ENCODE data around the gene LGI4. TPM values are rescaled to one million over a fixed set of nuclear protein-coding genes. Genes with fewer than 3 reads are reported as not detected.

The LGI4 gene
- total RNA-seq, 1 experiment from 2014 or later = 3.2 TPM

GRCh38 chr19:35127871-35128270, 7.0 kb downstream of the LGI4 start:
- WGBS (ENCODE audit: extremely low coverage, insufficient read length, low lambda C conversion rate) = no CpG with 5 or more reads among the region's 7 CpGs
- Mint-ChIP-seq H3K4me1 (peaks cover 15 to 19% of the 10 kb centered on the region in 2 experiments; a peak in 3 of 4 replicates), H3K27ac (no peak overlapping the region), H3K36me3 (ENCODE audit: insufficient read depth in 1 of 3, low read depth in 3 of 3) (no peaks in the 10 kb centered on the region), H3K27me3 (ENCODE audit: low read depth) (peaks cover 10% of the 10 kb centered on the region), H3K4me3 (no peak overlapping the region), H3K9me3 (no peaks in the 10 kb centered on the region)
- no peak overlapping the region for H2AFZ ChIP-seq (ENCODE audit: low read length)
- H2BK15ac ChIP-seq (ENCODE audit: low read depth, low read length) = no peak overlapping the region
- no peak for DNase-seq
- H3K18ac ChIP-seq (ENCODE audit: insufficient read length, low read depth, low read length) = no peak overlapping the region
- H2BK12ac ChIP-seq (ENCODE audit: insufficient read length, low read depth, low read length) = no peak overlapping the region
- no peak overlapping the region for H3K27ac ChIP-seq (ENCODE audit: insufficient read length, low read depth, low read length)
- TF ChIP-seq CTCF (conservative IDR thresholded peaks at IDR 0.05) = no peak
- H3K79me1 ChIP-seq (ENCODE audit: insufficient read depth, low read depth, low read length, poor library complexity, severe bottlenecking) = no peaks in the 10 kb centered on the region
- H3K23me2 ChIP-seq (ENCODE audit: insufficient read length, low read depth, low read length, poor library complexity, severe bottlenecking) = no peaks in the 10 kb centered on the region
- no peak overlapping the region for H2AK5ac ChIP-seq (ENCODE audit: insufficient read length, low read length)
- no peak overlapping the region for H3K9ac ChIP-seq (ENCODE audit: extremely low read depth, insufficient read length, low read length)
- H2BK5ac ChIP-seq (ENCODE audit: insufficient read length, low read length) = no peak overlapping the region
- no peaks in the 10 kb centered on the region; the same call in 1 of the 2 replicates for H3K27me3 ChIP-seq (ENCODE audit: insufficient read depth, low read length)
- H3T11ph ChIP-seq (ENCODE audit: low read length) = no peak overlapping the region
- H4K8ac ChIP-seq (replicated peaks; ENCODE audit: insufficient read length, low read depth, low read length) = no peak overlapping the region
- H3K4ac ChIP-seq (ENCODE audit: low read depth, low read length) = no peak overlapping the region
- no peaks in the 10 kb centered on the region; the same call in 1 of the 2 replicates for H3K4me1 ChIP-seq (ENCODE audit: insufficient read depth, low read length)
- no peak overlapping the region for H3K23ac ChIP-seq (ENCODE audit: insufficient read length, low read depth, low read length)
- H3K9me3 ChIP-seq (ENCODE audit: control insufficient read depth, low read depth, low read length) = no peaks in the 10 kb centered on the region
- H4K5ac ChIP-seq (ENCODE audit: insufficient read length, low read depth, low read length) = no peak overlapping the region
- H3K4me2 ChIP-seq (ENCODE audit: insufficient read depth, insufficient read length, low read length) = no peak overlapping the region
- H3K79me2 ChIP-seq (ENCODE audit: insufficient read depth, low read length) = no peaks in the 10 kb centered on the region
- no peaks in the 10 kb centered on the region for H4K20me1 ChIP-seq (ENCODE audit: control insufficient read depth, insufficient read depth, insufficient read length)
- no peak overlapping the region for H2BK120ac ChIP-seq (ENCODE audit: low read depth, low read length, poor library complexity, severe bottlenecking)
- no peak overlapping the region for H4K91ac ChIP-seq (ENCODE audit: insufficient read length, low read depth, low read length)
- no peak overlapping the region for H3K14ac ChIP-seq (ENCODE audit: insufficient read depth, low read length)
- H3K56ac ChIP-seq (ENCODE audit: insufficient read length, low read depth, low read length) = no peak overlapping the region
- no peak overlapping the region for H2BK20ac ChIP-seq (ENCODE audit: low read depth, low read length, poor library complexity, severe bottlenecking)
